BLaER1 (cell line): ENCODE results near the gene OSBP2.
A peak's percentile ranks its signal among the peaks of the same experiment; 100 is the strongest.

Experiments used
- H3K27ac ChIP-seq: shearing (Covaris generic); formaldehyde crosslinking; 2 replicates; pipeline ENCODE4 v1.8.1; 2022
- H3K27me3 ChIP-seq: shearing (Covaris generic); formaldehyde crosslinking; 2 replicates; pipeline ENCODE4 v1.8.1; 2022
- H3K36me3 ChIP-seq: shearing (Covaris generic); formaldehyde crosslinking; 2 replicates; pipeline ENCODE4 v1.8.1; 2022
- H3K4me1 ChIP-seq: shearing (Covaris generic); formaldehyde crosslinking; 2 replicates; pipeline ENCODE4 v1.8.1; 2022
- H3K4me2 ChIP-seq: shearing (Covaris generic); formaldehyde crosslinking; 2 replicates; pipeline ENCODE4 v1.8.1; 2022
- H3K4me3 ChIP-seq: shearing (Covaris generic); formaldehyde crosslinking; 2 replicates; pipeline ENCODE4 v1.8.1; 2022
- H3K9ac ChIP-seq: shearing (Covaris generic); formaldehyde crosslinking; 2 replicates; pipeline ENCODE4 v1.8.1; 2022
- H3K9me3 ChIP-seq: shearing (Covaris generic); formaldehyde crosslinking; 2 replicates; pipeline ENCODE4 v1.8.1; 2022
- H4K20me1 ChIP-seq: shearing (Covaris generic); formaldehyde crosslinking; 2 replicates; pipeline ENCODE4 v1.8.1; 2022
- Cebpa-rat ChIP-seq: shearing (Covaris generic); IDR thresholded peaks from 2 replicates; pipeline ENCODE4 v1.8.1; 2022

The OSBP2 gene

GRCh38 chr22:30941363-30941740 lies 246.7 kb downstream of the OSBP2 start:
- H3K27ac ChIP-seq = no peak overlapping the region
- H3K4me3 ChIP-seq = no peak overlapping the region
- no peaks in the 10 kb centered on the region for H3K27me3 ChIP-seq
- H3K4me1 ChIP-seq = 0 out of 2 replicates have a peak, but pooled peaks cover 5% of the 10 kb centered on the region
- no peaks in the 10 kb centered on the region for H3K9me3 ChIP-seq
- TF ChIP-seq Cebpa-rat = no peak
- H4K20me1 ChIP-seq = peaks cover 66% of the 10 kb centered on the region; the same call in 1 of the 2 replicates
- H3K9ac ChIP-seq = no peak overlapping the region
- peaks cover 100% of the 10 kb centered on the region for H3K36me3 ChIP-seq
- no peak overlapping the region for H3K4me2 ChIP-seq

DNA sequence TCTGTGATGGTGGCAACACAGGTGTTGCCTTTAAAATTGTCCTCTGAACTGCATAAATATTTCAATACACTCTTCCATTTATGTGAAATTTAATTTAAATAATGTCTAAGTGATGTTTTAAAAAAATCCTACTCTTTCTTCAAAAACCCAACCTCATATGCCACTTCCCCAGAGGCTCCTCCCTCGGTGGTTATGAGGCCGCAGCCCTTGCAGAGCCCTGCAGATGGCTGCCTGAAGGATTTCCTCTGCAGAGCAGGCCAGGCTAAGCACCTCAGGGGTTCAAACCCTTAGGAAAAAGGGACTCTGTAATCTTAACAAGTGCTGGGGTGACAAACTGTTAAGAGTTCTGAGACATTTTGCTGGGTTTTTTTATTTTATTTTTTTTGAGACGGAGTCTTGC lies 248.7 kb downstream of the OSBP2 start:
- Histone ChIP-seq H3K4me2 (no peak overlapping the region), H3K4me1 (0 out of 2 replicates have a peak, but pooled peaks cover 5% of the 10 kb centered on the region), H3K4me3 (no peak overlapping the region), H4K20me1 (peaks cover 69% of the 10 kb centered on the region), H3K9me3 (no peaks in the 10 kb centered on the region), H3K27ac (no peak overlapping the region), H3K36me3 (peaks cover 100% of the 10 kb centered on the region), H3K27me3 (no peaks in the 10 kb centered on the region), H3K9ac (no peak overlapping the region)
- TF ChIP-seq Cebpa-rat = no peak

GRCh38 chr22:30944986-30945385 lies 250.3 kb downstream of the OSBP2 start:
- Histone ChIP-seq H3K9ac (no peak overlapping the region), H3K4me2 (no peak overlapping the region), H3K4me3 (no peak overlapping the region), H3K4me1 (0 out of 2 replicates have a peak, but pooled peaks cover 5% of the 10 kb centered on the region), H3K9me3 (no peaks in the 10 kb centered on the region), H3K36me3 (peaks cover 100% of the 10 kb centered on the region), H3K27ac (no peak overlapping the region), H4K20me1 (peaks cover 68% of the 10 kb centered on the region), H3K27me3 (no peaks in the 10 kb centered on the region)
- TF ChIP-seq Cebpa-rat = no peak

DNA sequence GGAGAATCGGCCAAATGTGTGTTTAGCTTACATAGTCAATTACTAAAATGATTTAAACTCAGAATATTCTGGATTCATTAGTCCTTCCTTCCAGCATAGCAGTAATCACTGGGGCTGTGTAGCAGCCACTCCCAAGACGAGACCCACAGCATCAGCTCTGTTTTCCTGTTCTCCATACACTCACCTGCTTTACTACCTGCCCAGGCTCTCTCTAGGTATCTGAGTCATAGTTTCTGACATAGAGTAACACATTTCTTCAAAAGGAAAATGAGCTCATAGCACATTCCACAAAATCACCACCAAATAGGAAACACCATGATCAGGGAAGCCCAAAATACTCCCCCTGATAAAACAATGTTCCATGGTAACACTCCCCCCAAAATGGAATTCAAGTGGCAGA lies 251.0 kb downstream of the OSBP2 start:
- H3K4me2 ChIP-seq = no peak overlapping the region
- no peak for TF ChIP-seq Cebpa-rat
- peaks cover 68% of the 10 kb centered on the region for H4K20me1 ChIP-seq
- no peak overlapping the region for H3K27ac ChIP-seq
- no peaks in the 10 kb centered on the region for H3K9me3 ChIP-seq
- no peaks in the 10 kb centered on the region for H3K27me3 ChIP-seq
- 0 out of 2 replicates have a peak, but pooled peaks cover 5% of the 10 kb centered on the region for H3K4me1 ChIP-seq
- H3K4me3 ChIP-seq = no peak overlapping the region
- no peak overlapping the region for H3K9ac ChIP-seq
- H3K36me3 ChIP-seq = peaks cover 100% of the 10 kb centered on the region

DNA sequence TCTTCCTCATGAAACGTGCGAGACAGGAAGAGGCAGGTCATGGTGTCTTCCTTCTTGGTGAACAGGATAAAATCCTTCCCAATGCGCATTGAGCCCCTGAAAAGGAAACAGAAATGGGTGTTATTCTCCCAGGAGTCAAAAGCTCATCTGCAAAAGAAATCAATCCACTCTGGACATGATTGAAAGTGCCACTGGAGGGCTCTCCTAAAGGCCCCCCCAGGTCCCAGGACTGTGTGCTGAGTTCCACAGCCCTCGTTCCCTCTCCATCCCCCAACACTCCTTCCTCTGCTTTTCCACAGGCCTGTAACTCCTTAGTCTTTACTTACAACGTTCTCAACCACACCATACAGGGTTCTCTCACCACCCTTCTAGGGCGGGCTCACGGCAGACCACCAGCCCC lies 251.7 kb downstream of the OSBP2 start:
- Histone ChIP-seq H3K27ac (no peak overlapping the region), H3K36me3 (peaks cover 100% of the 10 kb centered on the region), H3K9ac (peak overlapping the region; percentile 41; the same call in 1 of the 2 replicates), H3K9me3 (no peaks in the 10 kb centered on the region), H3K4me2 (no peak overlapping the region), H3K4me3 (no peak overlapping the region), H3K4me1 (0 out of 2 replicates have a peak, but pooled peaks cover 5% of the 10 kb centered on the region), H3K27me3 (no peaks in the 10 kb centered on the region), H4K20me1 (peaks cover 68% of the 10 kb centered on the region)
- TF ChIP-seq Cebpa-rat = no peak

DNA sequence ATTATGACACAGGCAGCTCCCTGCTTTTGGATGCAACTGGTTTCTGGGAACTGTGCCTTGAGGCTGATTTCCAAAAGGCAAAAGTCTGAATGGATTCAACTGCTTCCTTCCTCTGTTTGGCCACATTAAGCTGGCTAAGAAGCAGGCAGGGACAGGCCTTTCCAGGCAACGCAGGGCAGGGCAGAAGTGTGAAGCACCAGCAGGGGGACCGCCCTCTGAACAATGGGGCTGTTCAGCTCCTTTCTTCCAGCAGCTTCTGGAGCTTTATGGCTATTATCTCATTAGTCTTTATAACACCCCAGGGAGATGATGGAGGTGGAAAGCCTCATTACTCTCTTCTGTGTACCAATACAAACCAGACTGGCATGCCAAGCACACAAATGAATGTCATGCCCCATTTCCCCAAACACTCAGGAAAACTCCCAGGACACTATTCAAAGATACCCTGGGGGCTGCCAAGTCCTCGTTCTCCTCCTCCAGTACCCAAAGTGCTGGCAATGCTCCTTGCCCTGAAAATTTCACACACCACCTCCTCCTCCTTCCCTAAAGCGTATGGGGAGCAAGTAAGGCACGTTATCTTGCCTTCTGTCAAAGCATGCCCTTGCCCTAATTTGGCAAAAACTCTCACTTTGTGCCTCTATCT lies 252.6 kb downstream of the OSBP2 start:
- Histone ChIP-seq H3K9me3 (no peaks in the 10 kb centered on the region), H3K27me3 (no peaks in the 10 kb centered on the region), H4K20me1 (peaks cover 71% of the 10 kb centered on the region), H3K4me2 (no peak overlapping the region), H3K27ac (no peak overlapping the region), H3K4me3 (no peak overlapping the region), H3K36me3 (peaks cover 100% of the 10 kb centered on the region), H3K4me1 (0 out of 2 replicates have a peak, but pooled peaks cover 5% of the 10 kb centered on the region), H3K9ac (no peak overlapping the region)
- TF ChIP-seq Cebpa-rat = no peak

GRCh38 chr22:30947816-30948454 lies 253.3 kb downstream of the OSBP2 start:
- H3K4me3 ChIP-seq = no peak overlapping the region
- H3K4me1 ChIP-seq = 0 out of 2 replicates have a peak, but pooled peaks cover 5% of the 10 kb centered on the region
- H4K20me1 ChIP-seq = peaks cover 69% of the 10 kb centered on the region
- H3K9ac ChIP-seq = no peak overlapping the region
- H3K27ac ChIP-seq = no peak overlapping the region
- H3K4me2 ChIP-seq = no peak overlapping the region
- H3K9me3 ChIP-seq = no peaks in the 10 kb centered on the region
- H3K36me3 ChIP-seq = peaks cover 100% of the 10 kb centered on the region
- H3K27me3 ChIP-seq = no peaks in the 10 kb centered on the region
- TF ChIP-seq Cebpa-rat = no peak

GRCh38 chr22:30948930-30949342 lies 254.3 kb downstream of the OSBP2 start:
- H3K27me3 ChIP-seq = no peaks in the 10 kb centered on the region
- H3K27ac ChIP-seq = no peak overlapping the region
- H3K4me2 ChIP-seq = no peak overlapping the region
- peaks cover 68% of the 10 kb centered on the region for H4K20me1 ChIP-seq
- no peaks in the 10 kb centered on the region for H3K4me1 ChIP-seq
- no peaks in the 10 kb centered on the region for H3K9me3 ChIP-seq
- TF ChIP-seq Cebpa-rat = no peak
- H3K36me3 ChIP-seq = peaks cover 100% of the 10 kb centered on the region
- H3K9ac ChIP-seq = no peak overlapping the region
- no peak overlapping the region for H3K4me3 ChIP-seq

DNA sequence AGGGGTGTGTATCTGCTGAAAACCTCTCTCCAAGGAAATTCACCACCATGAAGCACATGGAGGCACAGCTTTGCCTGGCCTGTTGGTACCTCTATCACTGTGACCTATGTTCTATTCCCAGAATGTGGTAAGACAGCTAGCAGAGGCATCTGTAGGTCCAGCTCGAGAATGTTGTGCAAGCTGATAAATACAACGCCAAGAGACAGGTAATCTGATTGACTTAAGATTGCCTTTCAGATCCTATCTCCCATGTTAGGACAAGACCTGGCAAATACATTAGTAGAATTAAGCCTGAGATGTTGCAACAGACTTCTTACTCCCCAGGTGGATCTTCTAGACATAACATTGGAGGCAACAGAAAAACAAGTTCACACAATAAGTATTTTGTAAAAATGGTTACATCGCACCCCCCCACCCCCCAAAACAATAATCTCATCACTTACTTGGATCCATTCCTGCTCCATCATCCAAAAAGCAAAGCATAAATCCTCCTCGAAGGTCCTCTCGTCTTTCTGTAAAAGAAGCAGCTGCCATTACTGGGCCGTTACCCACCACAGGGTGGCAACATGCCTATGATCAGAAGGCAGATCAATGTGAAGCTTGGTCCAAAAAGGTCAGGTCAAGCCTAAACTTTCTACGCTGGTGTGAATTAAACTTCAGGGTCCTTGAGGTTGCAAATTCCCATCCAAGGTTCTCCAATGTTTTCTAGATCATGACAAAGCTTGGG lies 255.4 kb downstream of the OSBP2 start:
- no peak overlapping the region for H3K27ac ChIP-seq
- peaks cover 57% of the 10 kb centered on the region for H4K20me1 ChIP-seq
- no peaks in the 10 kb centered on the region for H3K27me3 ChIP-seq
- no peaks in the 10 kb centered on the region for H3K4me1 ChIP-seq
- no peaks in the 10 kb centered on the region for H3K9me3 ChIP-seq
- H3K4me3 ChIP-seq = no peak overlapping the region
- TF ChIP-seq Cebpa-rat = no peak
- H3K9ac ChIP-seq = no peak overlapping the region
- H3K36me3 ChIP-seq = peaks cover 100% of the 10 kb centered on the region
- H3K4me2 ChIP-seq = no peak overlapping the region

DNA sequence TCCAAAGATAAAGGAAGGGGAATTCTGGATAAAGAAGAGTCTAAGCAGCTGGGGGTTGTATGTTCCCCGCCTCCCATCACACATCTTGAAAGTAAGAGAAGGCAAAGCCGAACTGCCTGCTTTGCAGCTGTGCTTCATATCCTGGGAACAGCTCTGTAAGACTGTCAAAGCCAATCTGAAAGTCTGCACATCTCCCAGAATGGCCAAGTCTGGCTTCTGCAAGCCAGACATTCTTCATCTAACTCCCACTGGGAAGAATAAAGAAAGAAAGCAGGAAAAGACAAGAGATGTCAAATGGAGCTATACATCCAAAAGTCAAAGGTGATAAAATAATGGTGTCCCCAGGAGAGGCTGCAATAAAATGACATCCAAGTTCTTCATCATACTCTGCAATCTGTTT lies 258.5 kb downstream of the OSBP2 start:
- H3K9me3 ChIP-seq = no peaks in the 10 kb centered on the region
- H4K20me1 ChIP-seq = peaks cover 41% of the 10 kb centered on the region; the same call in 1 of the 2 replicates
- H3K36me3 ChIP-seq = peaks cover 94% of the 10 kb centered on the region
- no peak for TF ChIP-seq Cebpa-rat
- H3K4me1 ChIP-seq = no peaks in the 10 kb centered on the region
- no peak overlapping the region for H3K27ac ChIP-seq
- no peak overlapping the region for H3K4me2 ChIP-seq
- H3K27me3 ChIP-seq = no peaks in the 10 kb centered on the region
- H3K9ac ChIP-seq = no peak overlapping the region
- H3K4me3 ChIP-seq = no peak overlapping the region
